Measurements from ENCODE around the gene ZGRF1. TPM values are rescaled to one million over a fixed set of nuclear protein-coding genes. Genes with fewer than 3 reads are reported as not detected.

ZGRF1 gene
- total and polyA plus RNA-seq, 10 of the 15 experiments (the other 5 are each of a cell fraction or from before 2014, with no cell fraction given) = 8.5 to 32.1 (median 20.1) TPM

- Histone ChIP-seq H3K9ac (ENCODE audit: control insufficient read depth, insufficient read depth, low read length) (no peak overlapping the region), H3K79me2 (ENCODE audit: control insufficient read depth, insufficient read depth, low read length) (no peaks in the 10 kb centered on the region), H3K4me3 (no peak overlapping the region), H3K4me1 (ENCODE audit: control insufficient read depth, insufficient read depth, low read length) (peaks cover 3% of the 10 kb centered on the region; the same call in 1 of the 2 replicates), H4K20me1 (ENCODE audit: control insufficient read depth, insufficient read depth) (no peaks in the 10 kb centered on the region), H3K27ac (ENCODE audit: control insufficient read depth, insufficient read depth) (no peak overlapping the region), H3K27me3 (replicated peaks in 1 of 2; ENCODE audit: control insufficient read depth in 2 of 2, insufficient read depth in 2 of 2, low read length in 1 of 2) (no peaks in the 10 kb centered on the region), H3K4me2 (ENCODE audit: control insufficient read depth, insufficient read depth) (no peak overlapping the region), H3K9me3 (replicated peaks; ENCODE audit: control insufficient read depth, insufficient read depth, low read length) (no peaks in the 10 kb centered on the region), H2AFZ (ENCODE audit: control insufficient read depth, low read depth, low read length) (no peak overlapping the region), H3K36me3 (ENCODE audit: control insufficient read depth in 2 of 2, insufficient read depth in 2 of 2, low read length in 1 of 2) (peaks cover 0 to 7% of the 10 kb centered on the region in 2 experiments; a peak in 3 of 4 replicates)
- RAD21 ChIA-PET (ENCODE audit: unreplicated experiment) = no interaction called here
- POLR2A ChIA-PET = no interaction called here
- TF ChIP-seq SP1 (IDR thresholded peaks at IDR 0.05; ENCODE audit: low read depth, low read length) (no peak), HSF1 (IDR thresholded peaks at IDR 0.05; ENCODE audit: low read depth, low read length) (no peak), PML (IDR thresholded peaks at IDR 0.05; ENCODE audit: low read length) (no peak), POLR2AphosphoS5 (IDR thresholded peaks at IDR 0.05; ENCODE audit: low read length) (no peak), E2F8 (IDR thresholded peaks at IDR 0.05; ENCODE audit: low read depth, partially characterized antibody) (no peak), LARP7 (IDR thresholded peaks at IDR 0.05) (no peak), MYC (IDR thresholded peaks at IDR 0.05; ENCODE audit: insufficient read depth, insufficient read length, insufficient replicate concordance, low read length, severe bottlenecking) (no peak), TCF12 (IDR thresholded peaks at IDR 0.05; ENCODE audit: low read depth, low read length) (no peak), MYB (IDR thresholded peaks at IDR 0.05; ENCODE audit: borderline replicate concordance, low read depth, low read length) (no peak), HDGF (IDR thresholded peaks at IDR 0.05) (no peak), CHD2 (IDR thresholded peaks at IDR 0.05; ENCODE audit: borderline replicate concordance, low read depth, low read length) (no peak), YBX1 (IDR thresholded peaks at IDR 0.05) (no peak), SIN3A (IDR thresholded peaks at IDR 0.05; ENCODE audit: low read depth, low read length) (no peak), SRF (IDR thresholded peaks at IDR 0.05; ENCODE audit: low read depth in 2 of 2, low read length in 2 of 2) (no peak), IRF3 (IDR thresholded peaks at IDR 0.05) (no peak)
- SMC1A ChIA-PET (ENCODE audit: uncharacterized antibody, unreplicated experiment) = interaction anchor here (0.7 to 2.4 kb wide), 3 partner anchors 10 to 33 kb away, joined by 3 to 8 read pairs (median 5); no protein-coding TSS in a partner anchor
- intact Hi-C loops (cut with micrococcal nuclease; ENCODE audit: unreplicated experiment) (no loop called here), in situ Hi-C loops (cut with MboI) (no loop called here)
- CTCF ChIA-PET = interaction anchor here (1.9 kb wide), 1 partner anchor 11 kb away, joined by 5 read pairs; no protein-coding TSS in a partner anchor
- FAIRE-seq (no peak), ATAC-seq (no peak), DNase-seq (ENCODE audit: low read depth, low spot score) (no peak)
- BruUV-seq (replicated peaks) = no TSS peak
These were observed 47.5 kb downstream of the ZGRF1 start for GRCh38 chr4:112589206-112589605.

Data from GM12878 (cell line).